Stimulated activated CD8-positive, alpha-beta memory T cell treated with anti-CD3 and anti-CD28 coated beads, Interleukin-2, amount 100 ng/mL, for 48 hours (primary cell): ENCODE data around the gene RHOB.
"Not testable (repeated sequence)": the region's sequence is repeated elsewhere in the genome, so short reads cannot be mapped to it uniquely, and the experiment has no call there.

Experiments
- DNase-seq, 2 donors: peaks; one replicate each; pipeline ENCODE4 v3.0.0-alpha.2; 2020; ENCODE audit warnings: low read depth in 2 of 2

The RHOB gene

GRCh38 chr2:20422402-20423271 is 24.2 kb upstream of the RHOB start:
- no peak for DNase-seq

GRCh38 chr2:20423359-20423758 is 23.5 kb upstream of the RHOB start:
- no peak for DNase-seq

GRCh38 chr2:20423847-20424246 is 23.0 kb upstream of the RHOB start:
- no peak for DNase-seq

GRCh38 chr2:20424300-20425290 is 22.3 kb upstream of the RHOB start:
- DNase-seq: no peak

- DNase-seq: no peak
Observed at GRCh38 chr2:20425371-20425881, 21.4 kb upstream of the RHOB start.

GRCh38 chr2:20425884-20426283 is 21.0 kb upstream of the RHOB start:
- no peak for DNase-seq

GRCh38 chr2:20427931-20428526 is 18.8 kb upstream of the RHOB start:
- no peak for DNase-seq

GRCh38 chr2:20428717-20429490 is 18.0 kb upstream of the RHOB start:
- no peak for DNase-seq

GRCh38 chr2:20429528-20429927 is 17.3 kb upstream of the RHOB start:
- no peak for DNase-seq

- DNase-seq: no peak
Observed at GRCh38 chr2:20430035-20430434, 16.8 kb upstream of the RHOB start.

- no peak for DNase-seq
Observed at GRCh38 chr2:20430461-20431300, 16.2 kb upstream of the RHOB start.

GRCh38 chr2:20431301-20431698 is 15.6 kb upstream of the RHOB start:
- DNase-seq: no peak

GRCh38 chr2:20431772-20432171 is 15.1 kb upstream of the RHOB start:
- no peak for DNase-seq

- DNase-seq: no peak
Observed at GRCh38 chr2:20432714-20433113, 14.2 kb upstream of the RHOB start.

GRCh38 chr2:20433249-20433648 is 13.6 kb upstream of the RHOB start:
- DNase-seq: no peak

GRCh38 chr2:20433946-20434553 is 12.8 kb upstream of the RHOB start:
- DNase-seq: no peak

GRCh38 chr2:20434588-20435294 is 12.1 kb upstream of the RHOB start:
- DNase-seq: no peak

- DNase-seq: not testable (repeated sequence)
Observed at GRCh38 chr2:20435456-20435855, 11.4 kb upstream of the RHOB start.
